ENCODE data around the gene PKHD1. TPM values are rescaled to one million over a fixed set of nuclear protein-coding genes. Genes with fewer than 3 reads are reported as not detected.

PKHD1 gene
- total RNA-seq, 1 donor from 2014 or later, result 0.49 TPM

DNA sequence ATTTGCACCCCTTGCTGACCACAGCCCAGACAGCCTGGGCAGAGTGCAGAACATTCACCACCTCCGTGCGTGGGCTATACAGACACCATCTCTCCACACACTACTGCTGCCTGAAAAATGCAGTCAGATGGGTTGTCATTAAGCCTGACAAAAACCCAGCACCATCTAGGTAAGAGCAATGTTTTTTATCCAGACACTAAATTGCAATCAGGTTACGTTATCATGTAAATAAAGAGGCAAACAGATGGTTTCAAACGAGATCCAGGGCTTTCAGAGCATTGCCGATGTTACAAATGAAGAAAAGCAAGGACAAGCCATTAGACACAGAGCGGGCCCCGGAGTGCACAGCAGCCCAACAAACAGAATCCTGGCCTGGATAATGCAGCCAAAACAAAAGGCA lies 269.6 kb downstream of the PKHD1 start:
- H3K27me3 ChIP-seq, result no peaks in the 10 kb centered on the region
- DNase-seq (ENCODE audit: extremely low spot score in 2 of 2), result no peak
- TF ChIP-seq, protein P1, sequence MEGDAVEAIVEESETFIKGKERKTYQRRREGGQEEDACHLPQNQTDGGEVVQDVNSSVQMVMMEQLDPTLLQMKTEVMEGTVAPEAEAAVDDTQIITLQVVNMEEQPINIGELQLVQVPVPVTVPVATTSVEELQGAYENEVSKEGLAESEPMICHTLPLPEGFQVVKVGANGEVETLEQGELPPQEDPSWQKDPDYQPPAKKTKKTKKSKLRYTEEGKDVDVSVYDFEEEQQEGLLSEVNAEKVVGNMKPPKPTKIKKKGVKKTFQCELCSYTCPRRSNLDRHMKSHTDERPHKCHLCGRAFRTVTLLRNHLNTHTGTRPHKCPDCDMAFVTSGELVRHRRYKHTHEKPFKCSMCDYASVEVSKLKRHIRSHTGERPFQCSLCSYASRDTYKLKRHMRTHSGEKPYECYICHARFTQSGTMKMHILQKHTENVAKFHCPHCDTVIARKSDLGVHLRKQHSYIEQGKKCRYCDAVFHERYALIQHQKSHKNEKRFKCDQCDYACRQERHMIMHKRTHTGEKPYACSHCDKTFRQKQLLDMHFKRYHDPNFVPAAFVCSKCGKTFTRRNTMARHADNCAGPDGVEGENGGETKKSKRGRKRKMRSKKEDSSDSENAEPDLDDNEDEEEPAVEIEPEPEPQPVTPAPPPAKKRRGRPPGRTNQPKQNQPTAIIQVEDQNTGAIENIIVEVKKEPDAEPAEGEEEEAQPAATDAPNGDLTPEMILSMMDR (IDR thresholded peaks at IDR 0.05), result no peak
- TF ChIP-seq POLR2AphosphoS5 (IDR thresholded peaks at IDR 0.05; ENCODE audit: insufficient read depth in 1 of 2, low read depth in 1 of 2) (no peak), POLR2A (IDR thresholded peaks at IDR 0.05) (no peak)
- H3K36me3 ChIP-seq, result no peaks in the 10 kb centered on the region
- no peak overlapping the region for H3K4me3 ChIP-seq
- intact Hi-C loops (cut with DNase I), result no loop called here
- no peaks in the 10 kb centered on the region for H3K4me1 ChIP-seq
- no peak overlapping the region for H3K27ac ChIP-seq
- no peaks in the 10 kb centered on the region for H3K9me3 ChIP-seq

- no peaks in the 10 kb centered on the region for H3K27me3 ChIP-seq
- intact Hi-C loops (cut with DNase I), result no loop called here
Measured at GRCh38 chr6:51814418-51814817, 273.0 kb downstream of the PKHD1 start.

DNA sequence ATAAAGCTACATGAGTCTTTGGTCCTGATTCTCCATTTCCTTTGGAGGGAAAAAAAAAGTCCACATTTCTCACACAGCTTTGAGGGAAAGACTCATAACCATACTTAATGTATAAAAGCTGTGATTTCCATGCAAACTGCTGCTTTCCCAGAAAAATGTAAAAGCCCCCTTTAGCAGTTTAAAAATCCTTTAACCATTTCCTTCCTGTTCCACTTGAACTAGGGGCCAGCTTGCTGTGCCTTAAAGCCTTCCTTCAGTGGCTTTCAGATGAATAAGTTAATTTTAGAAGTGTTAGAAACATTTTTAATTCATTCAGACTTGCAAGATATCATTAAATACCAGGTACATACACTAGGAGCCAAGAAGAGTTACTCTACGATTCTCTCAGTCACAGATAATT lies 273.5 kb downstream of the PKHD1 start:
- TF ChIP-seq POLR2A (IDR thresholded peaks at IDR 0.05) (no peak), POLR2AphosphoS5 (IDR thresholded peaks at IDR 0.05; ENCODE audit: insufficient read depth in 1 of 2, low read depth in 1 of 2) (no peak)
- TF ChIP-seq, protein P1 (IDR thresholded peaks at IDR 0.05), result no peak
- no peak for DNase-seq (ENCODE audit: extremely low spot score in 2 of 2)
- Histone ChIP-seq H3K36me3 (no peaks in the 10 kb centered on the region), H3K27me3 (no peaks in the 10 kb centered on the region), H3K9me3 (no peaks in the 10 kb centered on the region), H3K4me3 (no peak overlapping the region), H3K4me1 (no peaks in the 10 kb centered on the region), H3K27ac (no peak overlapping the region)
- intact Hi-C loops (cut with DNase I), result no loop called here

More at GRCh38 chr6:51814418-51814817, 273.0 kb downstream of the PKHD1 start:
- H3K27ac ChIP-seq, result no peak overlapping the region
- H3K4me3 ChIP-seq, result no peak overlapping the region
- DNase-seq (ENCODE audit: extremely low spot score in 2 of 2), result no peak
- H3K4me1 ChIP-seq, result no peaks in the 10 kb centered on the region
- no peak for TF ChIP-seq POLR2AphosphoS5 (IDR thresholded peaks at IDR 0.05; ENCODE audit: insufficient read depth in 1 of 2, low read depth in 1 of 2)
- no peak for TF ChIP-seq POLR2A (IDR thresholded peaks at IDR 0.05)
- TF ChIP-seq, protein P1 (IDR thresholded peaks at IDR 0.05), result no peak
- H3K36me3 ChIP-seq, result no peaks in the 10 kb centered on the region
- H3K9me3 ChIP-seq, result no peaks in the 10 kb centered on the region

DNA sequence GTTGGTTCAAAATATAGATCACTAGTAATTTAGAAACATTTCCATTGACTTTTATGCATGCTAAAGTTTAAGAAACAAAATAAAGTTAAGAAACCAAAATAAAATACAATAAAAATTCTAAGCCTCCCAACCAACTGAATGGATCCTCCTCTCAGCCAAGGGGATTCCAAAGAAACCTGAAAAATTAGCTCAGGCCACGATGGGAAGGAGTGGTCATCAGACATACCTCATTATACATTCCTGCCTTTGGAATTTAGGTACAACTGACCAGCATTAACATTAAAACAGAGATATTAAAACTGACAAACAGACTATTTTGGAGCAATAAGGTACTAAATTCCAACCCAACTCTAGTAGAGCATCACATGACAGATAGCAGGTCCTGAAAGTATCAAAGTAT lies 275.2 kb downstream of the PKHD1 start:
- H3K9me3 ChIP-seq, result no peaks in the 10 kb centered on the region
- intact Hi-C loops (cut with DNase I), result no loop called here
- H3K36me3 ChIP-seq, result no peaks in the 10 kb centered on the region
- H3K4me1 ChIP-seq, result no peaks in the 10 kb centered on the region
- TF ChIP-seq POLR2AphosphoS5 (IDR thresholded peaks at IDR 0.05; ENCODE audit: insufficient read depth in 1 of 2, low read depth in 1 of 2) (no peak), POLR2A (IDR thresholded peaks at IDR 0.05) (no peak)
- TF ChIP-seq, protein P1 (IDR thresholded peaks at IDR 0.05), result no peak
- no peaks in the 10 kb centered on the region for H3K27me3 ChIP-seq
- DNase-seq (ENCODE audit: extremely low spot score in 2 of 2), result no peak
- H3K27ac ChIP-seq, result no peak overlapping the region
- H3K4me3 ChIP-seq, result no peak overlapping the region

DNA sequence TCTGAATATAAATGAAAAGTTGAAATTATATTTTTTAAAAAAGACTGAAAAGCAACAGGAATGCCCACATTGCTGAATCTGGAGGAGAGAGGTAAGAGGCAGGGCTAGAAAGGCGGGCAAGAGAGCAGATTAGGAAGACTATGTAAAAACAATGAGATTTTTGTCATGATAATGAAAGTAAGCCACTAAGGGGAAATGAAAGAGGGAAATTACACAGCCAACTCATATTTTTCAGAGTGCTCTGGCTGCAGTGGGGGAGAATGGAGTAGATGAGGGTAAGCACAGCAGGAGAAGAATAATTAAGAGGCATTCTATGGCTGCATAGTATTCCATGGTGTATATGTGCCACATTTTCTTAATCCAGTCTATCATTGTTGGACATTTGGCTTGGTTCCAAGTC lies 281.9 kb downstream of the PKHD1 start:
- no peaks in the 10 kb centered on the region for H3K36me3 ChIP-seq
- H3K4me1 ChIP-seq, result no peaks in the 10 kb centered on the region
- no peak overlapping the region for H3K27ac ChIP-seq
- intact Hi-C loops (cut with DNase I), result no loop called here
- no peak overlapping the region for H3K4me3 ChIP-seq
- H3K27me3 ChIP-seq, result no peaks in the 10 kb centered on the region
- DNase-seq (ENCODE audit: extremely low spot score in 2 of 2), result no peak
- H3K9me3 ChIP-seq, result no peaks in the 10 kb centered on the region
- TF ChIP-seq POLR2A (IDR thresholded peaks at IDR 0.05), result no peak
- TF ChIP-seq POLR2AphosphoS5 (IDR thresholded peaks at IDR 0.05; ENCODE audit: insufficient read depth in 1 of 2, low read depth in 1 of 2), result no peak
- TF ChIP-seq, protein P1 (IDR thresholded peaks at IDR 0.05), result no peak
